Activated CD4-positive, alpha-beta memory T cell treated with anti-CD3 and anti-CD28 coated beads, Interleukin-2, amount 10 ng/mL, durations not matched to agents 7 days and 5 days (primary cell): ENCODE measurements around the gene DNAAF6. TPM values are rescaled to one million over a fixed set of nuclear protein-coding genes. Genes with fewer than 3 reads are reported as not detected.

Source experiments
- CTCF ChIA-PET: fragments of 350-600 bp; sonication (Branson Sonifier 250); formaldehyde crosslinking; loops from one replicate; lab custom pipeline; 2021; ENCODE audit warnings: antibody characterized with exemption, inconsistent platforms; lab: Charles Lee
- POLR2A ChIA-PET: fragments of 350-600 bp; sonication (Branson Sonifier 250); formaldehyde crosslinking; loops from one replicate; lab custom pipeline; 2021; ENCODE audit warnings: antibody characterized with exemption; lab: Charles Lee
- DNase-seq: peaks from one replicate; pipeline ENCODE4 v3.0.0-alpha.2; 2020
- H3K27ac Mint-ChIP-seq: one replicate; pipeline ENCODE4 v1.8.0; 2021; ENCODE audit warnings: mild to moderate bottlenecking, mixed read lengths
- H3K27me3 Mint-ChIP-seq: one replicate; pipeline ENCODE4 v1.8.0; 2021; ENCODE audit warnings: mixed read lengths
- H3K36me3 Mint-ChIP-seq: one replicate; pipeline ENCODE4 v1.8.0; 2021; ENCODE audit warnings: low read depth, mixed read lengths
- H3K4me1 Mint-ChIP-seq: one replicate; pipeline ENCODE4 v1.8.0; 2021; ENCODE audit warnings: mixed read lengths
- H3K4me3 Mint-ChIP-seq: one replicate; pipeline ENCODE4 v1.8.0; 2021; ENCODE audit warnings: mild to moderate bottlenecking, mixed read lengths
- H3K9me3 Mint-ChIP-seq: one replicate; pipeline ENCODE4 v1.8.0; 2021; ENCODE audit warnings: mixed read lengths
- total RNA-seq, 2 experiments: library from RNA; stranded (reverse); gene quantifications; one replicate each; pipeline ENCODE4 v1.2.3, GENCODE V29; 2021

The DNAAF6 gene
- total RNA-seq, 2 experiments from 2014 or later: not detected

GRCh38 chrX:107213477-107213876 lies 7.1 kb downstream of the DNAAF6 start:
- no peak for DNase-seq
- Mint-ChIP-seq H3K4me1 (no peaks in the 10 kb centered on the region), H3K36me3 (no peaks in the 10 kb centered on the region), H3K4me3 (no peak overlapping the region), H3K27me3 (peaks cover 10% of the 10 kb centered on the region), H3K27ac (no peak overlapping the region), H3K9me3 (no peaks in the 10 kb centered on the region)
- CTCF ChIA-PET: no interaction called here
- POLR2A ChIA-PET: no interaction called here

- Mint-ChIP-seq H3K4me1 (no peaks in the 10 kb centered on the region), H3K27ac (no peak overlapping the region), H3K36me3 (no peaks in the 10 kb centered on the region), H3K27me3 (no peaks in the 10 kb centered on the region), H3K9me3 (no peaks in the 10 kb centered on the region), H3K4me3 (no peak overlapping the region)
- CTCF ChIA-PET: interaction anchor here (0.6 kb wide), 1 partner anchor 100 kb away, joined by 4 read pairs; no protein-coding TSS in a partner anchor
- POLR2A ChIA-PET: no interaction called here
- DNase-seq: no peak
Measured at GRCh38 chrX:107226757-107227156, 20.3 kb downstream of the DNAAF6 start.

GRCh38 chrX:107227780-107228485 lies 21.5 kb downstream of the DNAAF6 start:
- H3K4me3 Mint-ChIP-seq: no peak overlapping the region
- no peak overlapping the region for H3K27ac Mint-ChIP-seq
- DNase-seq: no peak
- H3K36me3 Mint-ChIP-seq: no peaks in the 10 kb centered on the region
- ChIA-PET CTCF (no interaction called here), POLR2A (no interaction called here)
- no peaks in the 10 kb centered on the region for H3K27me3 Mint-ChIP-seq
- no peaks in the 10 kb centered on the region for H3K9me3 Mint-ChIP-seq
- H3K4me1 Mint-ChIP-seq: no peaks in the 10 kb centered on the region

GRCh38 chrX:107228486-107228819 lies 22.0 kb downstream of the DNAAF6 start:
- H3K4me1 Mint-ChIP-seq: no peaks in the 10 kb centered on the region
- no peaks in the 10 kb centered on the region for H3K9me3 Mint-ChIP-seq
- H3K27ac Mint-ChIP-seq: no peak overlapping the region
- H3K4me3 Mint-ChIP-seq: no peak overlapping the region
- no peaks in the 10 kb centered on the region for H3K36me3 Mint-ChIP-seq
- POLR2A ChIA-PET: no interaction called here
- CTCF ChIA-PET: no interaction called here
- no peaks in the 10 kb centered on the region for H3K27me3 Mint-ChIP-seq
- no peak for DNase-seq

GRCh38 chrX:107272431-107272921 lies 66.1 kb downstream of the DNAAF6 start:
- no peak overlapping the region for H3K27ac Mint-ChIP-seq
- CTCF ChIA-PET: no interaction called here
- H3K4me3 Mint-ChIP-seq: no peak overlapping the region
- peaks cover 12% of the 10 kb centered on the region for H3K27me3 Mint-ChIP-seq
- peak; percentile 15 for DNase-seq
- no peaks in the 10 kb centered on the region for H3K9me3 Mint-ChIP-seq
- POLR2A ChIA-PET: no interaction called here
- no peaks in the 10 kb centered on the region for H3K36me3 Mint-ChIP-seq
- H3K4me1 Mint-ChIP-seq: no peaks in the 10 kb centered on the region

GRCh38 chrX:107273795-107274194 lies 67.4 kb downstream of the DNAAF6 start:
- Mint-ChIP-seq H3K27me3 (peaks cover 12% of the 10 kb centered on the region), H3K4me1 (no peaks in the 10 kb centered on the region), H3K27ac (no peak overlapping the region), H3K36me3 (no peaks in the 10 kb centered on the region), H3K4me3 (no peak overlapping the region), H3K9me3 (no peaks in the 10 kb centered on the region)
- POLR2A ChIA-PET: no interaction called here
- DNase-seq: no peak
- CTCF ChIA-PET: interaction anchor here (0.9 kb wide), 1 partner anchor 9 kb away, joined by 3 read pairs; no protein-coding TSS in a partner anchor

GRCh38 chrX:107288676-107289075 lies 82.3 kb downstream of the DNAAF6 start:
- no peaks in the 10 kb centered on the region for H3K4me1 Mint-ChIP-seq
- H3K27me3 Mint-ChIP-seq: peaks cover 6% of the 10 kb centered on the region
- POLR2A ChIA-PET: no interaction called here
- no peaks in the 10 kb centered on the region for H3K36me3 Mint-ChIP-seq
- no peak overlapping the region for H3K4me3 Mint-ChIP-seq
- CTCF ChIA-PET: no interaction called here
- no peak overlapping the region for H3K27ac Mint-ChIP-seq
- no peaks in the 10 kb centered on the region for H3K9me3 Mint-ChIP-seq
- no peak for DNase-seq

GRCh38 chrX:107290019-107290418 lies 83.6 kb downstream of the DNAAF6 start:
- H3K27ac Mint-ChIP-seq: no peak overlapping the region
- no peaks in the 10 kb centered on the region for H3K9me3 Mint-ChIP-seq
- no peak for DNase-seq
- no peaks in the 10 kb centered on the region for H3K36me3 Mint-ChIP-seq
- H3K27me3 Mint-ChIP-seq: peaks cover 7% of the 10 kb centered on the region
- H3K4me1 Mint-ChIP-seq: no peaks in the 10 kb centered on the region
- no peak overlapping the region for H3K4me3 Mint-ChIP-seq
- ChIA-PET CTCF (no interaction called here), POLR2A (no interaction called here)

GRCh38 chrX:107293056-107293455 lies 86.6 kb downstream of the DNAAF6 start:
- H3K27me3 Mint-ChIP-seq: peaks cover 5% of the 10 kb centered on the region
- no peaks in the 10 kb centered on the region for H3K9me3 Mint-ChIP-seq
- H3K27ac Mint-ChIP-seq: no peak overlapping the region
- no peak overlapping the region for H3K4me3 Mint-ChIP-seq
- ChIA-PET POLR2A (no interaction called here), CTCF (no interaction called here)
- no peaks in the 10 kb centered on the region for H3K36me3 Mint-ChIP-seq
- no peaks in the 10 kb centered on the region for H3K4me1 Mint-ChIP-seq
- DNase-seq: no peak

Other genes with a start within 250 kb of the DNAAF6 start
- gene MORC4, start 206.4 kb upstream of the DNAAF6 start, total RNA-seq: 1 to 10 TPM; 6.3 to 6.9 TPM
- 10 to 100 TPM; 15.7 to 20.2 TPM for gene RBM41, start 87.8 kb upstream of the DNAAF6 start, total RNA-seq
- 1 to 10 TPM; 2.3 to 2.5 TPM for gene NUP62CL, start 178 bp upstream of the DNAAF6 start, total RNA-seq
- not detected for gene FRMPD3, start 243.0 kb downstream of the DNAAF6 start, total RNA-seq